Measurements from ENCODE around the gene PTPN1. TPM values are rescaled to one million over a fixed set of nuclear protein-coding genes. Genes with fewer than 3 reads are reported as not detected.
A peak's percentile ranks its signal among the peaks of the same experiment; 100 is the strongest.

PTPN1 gene
- polyA plus RNA-seq, 4 donors, result 6.5 to 18.0 (median 12.6) TPM

- FAIRE-seq, result no peak
- 62 to 79% (median 77%) methylated on average over 6 of the region's 6 CpGs for WGBS, 3 donors
These were observed 63.0 kb downstream of the PTPN1 start for GRCh38 chr20:50572938-50573777.

GRCh38 chr20:50574108-50574507, 63.9 kb downstream of the PTPN1 start:
- DNase-seq (no peak), FAIRE-seq (no peak)
- Histone ChIP-seq H3K36me3 (ENCODE audit: control insufficient read depth in 3 of 3, insufficient read depth in 2 of 3, low read depth in 1 of 3, low read length in 3 of 3) (peaks cover 5 to 65% (median 11%) of the 10 kb centered on the region in 3 donors), H3K4me3 (ENCODE audit: low read depth in 1 of 3, low read length in 3 of 3) (no peak overlapping the region), H3K4me1 (ENCODE audit: control insufficient read depth in 3 of 3, insufficient read depth in 2 of 3, low read depth in 1 of 3, low read length in 2 of 3) (peaks cover 0 to 3% (median 0%) of the 10 kb centered on the region in 3 donors), H3K9me3 (ENCODE audit: control insufficient read depth in 2 of 2, insufficient read depth in 1 of 2, low read depth in 1 of 2, low read length in 1 of 2) (no peaks in the 10 kb centered on the region), H3K27ac (ENCODE audit: low read depth in 1 of 3, low read length in 2 of 3) (no peak overlapping the region), H3K27me3 (ENCODE audit: control insufficient read depth in 3 of 3, insufficient read depth in 3 of 3, low read length in 3 of 3) (no peaks in the 10 kb centered on the region)
- 90 to 94% (median 92%) methylated on average over 9 of the region's 9 CpGs for WGBS, 3 donors

More at GRCh38 chr20:50572938-50573777, 63.0 kb downstream of the PTPN1 start:
- H3K36me3 ChIP-seq (ENCODE audit: control insufficient read depth in 3 of 3, insufficient read depth in 2 of 3, low read depth in 1 of 3, low read length in 3 of 3), result peaks cover 8 to 65% (median 11%) of the 10 kb centered on the region in 3 donors
- no peak overlapping the region for H3K27ac ChIP-seq (ENCODE audit: low read depth in 1 of 3, low read length in 2 of 3)
- peaks cover 0 to 3% (median 0%) of the 10 kb centered on the region in 3 donors for H3K4me1 ChIP-seq (ENCODE audit: control insufficient read depth in 3 of 3, insufficient read depth in 2 of 3, low read depth in 1 of 3, low read length in 2 of 3)
- H3K4me3 ChIP-seq (ENCODE audit: low read depth in 1 of 3, low read length in 3 of 3), result no peak overlapping the region
- H3K9me3 ChIP-seq (ENCODE audit: control insufficient read depth in 2 of 2, insufficient read depth in 1 of 2, low read depth in 1 of 2, low read length in 1 of 2), result no peaks in the 10 kb centered on the region
- DNase-seq, result no peak
- no peaks in the 10 kb centered on the region for H3K27me3 ChIP-seq (ENCODE audit: control insufficient read depth in 3 of 3, insufficient read depth in 3 of 3, low read length in 3 of 3)

GRCh38 chr20:50574586-50574985, 64.4 kb downstream of the PTPN1 start:
- Histone ChIP-seq H3K4me1 (ENCODE audit: control insufficient read depth in 3 of 3, insufficient read depth in 2 of 3, low read depth in 1 of 3, low read length in 2 of 3) (peaks cover 0 to 3% (median 0%) of the 10 kb centered on the region in 3 donors), H3K4me3 (ENCODE audit: low read depth in 1 of 3, low read length in 3 of 3) (no peak overlapping the region), H3K27ac (ENCODE audit: low read depth in 1 of 3, low read length in 2 of 3) (no peak overlapping the region), H3K27me3 (ENCODE audit: control insufficient read depth in 3 of 3, insufficient read depth in 3 of 3, low read length in 3 of 3) (no peaks in the 10 kb centered on the region), H3K9me3 (ENCODE audit: control insufficient read depth in 2 of 2, insufficient read depth in 1 of 2, low read depth in 1 of 2, low read length in 1 of 2) (no peaks in the 10 kb centered on the region), H3K36me3 (ENCODE audit: control insufficient read depth in 3 of 3, insufficient read depth in 2 of 3, low read depth in 1 of 3, low read length in 3 of 3) (peaks cover 4 to 66% (median 16%) of the 10 kb centered on the region in 3 donors)
- 93 to 97% (median 95%) methylated on average over 5 of the region's 5 CpGs for WGBS, 3 donors
- FAIRE-seq (no peak), DNase-seq (no peak)

GRCh38 chr20:50575865-50576720, 65.9 kb downstream of the PTPN1 start:
- DNase-seq (peak; percentile 62 to 68), FAIRE-seq (no peak)
- H3K9me3 ChIP-seq (ENCODE audit: control insufficient read depth in 2 of 2, insufficient read depth in 1 of 2, low read depth in 1 of 2, low read length in 1 of 2), result no peaks in the 10 kb centered on the region
- no peaks in the 10 kb centered on the region for H3K27me3 ChIP-seq (ENCODE audit: control insufficient read depth in 3 of 3, insufficient read depth in 3 of 3, low read length in 3 of 3)
- no peak overlapping the region for H3K4me3 ChIP-seq (ENCODE audit: low read depth in 1 of 3, low read length in 3 of 3)
- peaks cover 8 to 71% (median 15%) of the 10 kb centered on the region in 3 donors for H3K36me3 ChIP-seq (ENCODE audit: control insufficient read depth in 3 of 3, insufficient read depth in 2 of 3, low read depth in 1 of 3, low read length in 3 of 3)
- peaks cover 0 to 3% (median 0%) of the 10 kb centered on the region in 3 donors for H3K4me1 ChIP-seq (ENCODE audit: control insufficient read depth in 3 of 3, insufficient read depth in 2 of 3, low read depth in 1 of 3, low read length in 2 of 3)
- WGBS, 3 donors, result 59 to 67% (median 65%) methylated on average over 12 of the region's 12 CpGs
- no peak overlapping the region for H3K27ac ChIP-seq (ENCODE audit: low read depth in 1 of 3, low read length in 2 of 3)

- Histone ChIP-seq H3K36me3 (ENCODE audit: control insufficient read depth in 3 of 3, insufficient read depth in 2 of 3, low read depth in 1 of 3, low read length in 3 of 3) (peaks cover 8 to 80% (median 15%) of the 10 kb centered on the region in 3 donors), H3K27ac (ENCODE audit: low read depth in 1 of 3, low read length in 2 of 3) (peak overlapping the region in 1 of 3 donors; percentile 25), H3K27me3 (ENCODE audit: control insufficient read depth in 3 of 3, insufficient read depth in 3 of 3, low read length in 3 of 3) (no peaks in the 10 kb centered on the region), H3K4me3 (ENCODE audit: low read depth in 1 of 3, low read length in 3 of 3) (no peak overlapping the region), H3K9me3 (ENCODE audit: control insufficient read depth in 2 of 2, insufficient read depth in 1 of 2, low read depth in 1 of 2, low read length in 1 of 2) (no peaks in the 10 kb centered on the region), H3K4me1 (ENCODE audit: control insufficient read depth in 3 of 3, insufficient read depth in 2 of 3, low read depth in 1 of 3, low read length in 2 of 3) (peaks cover 0 to 3% (median 0%) of the 10 kb centered on the region in 3 donors)
- DNase-seq (peak in 1 of 2 donors; percentile 32), FAIRE-seq (no peak)
- WGBS, 3 donors, result 63 to 78% (median 69%) methylated on average over 17 of the region's 17 CpGs
These were observed 67.2 kb downstream of the PTPN1 start for GRCh38 chr20:50577175-50578018.

GRCh38 chr20:50578061-50578777, 68.0 kb downstream of the PTPN1 start:
- Histone ChIP-seq H3K9me3 (ENCODE audit: control insufficient read depth in 2 of 2, insufficient read depth in 1 of 2, low read depth in 1 of 2, low read length in 1 of 2) (no peaks in the 10 kb centered on the region), H3K4me3 (ENCODE audit: low read depth in 1 of 3, low read length in 3 of 3) (no peak overlapping the region), H3K27me3 (ENCODE audit: control insufficient read depth in 3 of 3, insufficient read depth in 3 of 3, low read length in 3 of 3) (no peaks in the 10 kb centered on the region), H3K36me3 (ENCODE audit: control insufficient read depth in 3 of 3, insufficient read depth in 2 of 3, low read depth in 1 of 3, low read length in 3 of 3) (peaks cover 10 to 83% (median 17%) of the 10 kb centered on the region in 3 donors), H3K27ac (ENCODE audit: low read depth in 1 of 3, low read length in 2 of 3) (peak overlapping the region in 1 of 3 donors; percentile 25), H3K4me1 (ENCODE audit: control insufficient read depth in 3 of 3, insufficient read depth in 2 of 3, low read depth in 1 of 3, low read length in 2 of 3) (no peaks in the 10 kb centered on the region)
- DNase-seq, result peak in 1 of 2 donors; percentile 38
- WGBS, 3 donors, result 80 to 89% (median 82%) methylated on average over 14 of the region's 14 CpGs
- FAIRE-seq, result no peak

GRCh38 chr20:50578778-50579165, 68.6 kb downstream of the PTPN1 start:
- H3K36me3 ChIP-seq (ENCODE audit: control insufficient read depth in 3 of 3, insufficient read depth in 2 of 3, low read depth in 1 of 3, low read length in 3 of 3), result peaks cover 10 to 83% (median 18%) of the 10 kb centered on the region in 3 donors
- no peaks in the 10 kb centered on the region for H3K9me3 ChIP-seq (ENCODE audit: control insufficient read depth in 2 of 2, insufficient read depth in 1 of 2, low read depth in 1 of 2, low read length in 1 of 2)
- no peak overlapping the region for H3K4me3 ChIP-seq (ENCODE audit: low read depth in 1 of 3, low read length in 3 of 3)
- H3K27me3 ChIP-seq (ENCODE audit: control insufficient read depth in 3 of 3, insufficient read depth in 3 of 3, low read length in 3 of 3), result no peaks in the 10 kb centered on the region
- DNase-seq, result no peak
- no peaks in the 10 kb centered on the region for H3K4me1 ChIP-seq (ENCODE audit: control insufficient read depth in 3 of 3, insufficient read depth in 2 of 3, low read depth in 1 of 3, low read length in 2 of 3)
- no peak for FAIRE-seq
- WGBS, 3 donors, result 79 to 87% (median 86%) methylated on average over 5 of the region's 5 CpGs
- H3K27ac ChIP-seq (ENCODE audit: low read depth in 1 of 3, low read length in 2 of 3), result no peak overlapping the region
